Measurements from ENCODE around the gene LRCOL1. TPM values are rescaled to one million over a fixed set of nuclear protein-coding genes. Genes with fewer than 3 reads are reported as not detected.

LRCOL1 gene
- total RNA-seq, 1 experiment from 2014 or later, result not detected

- Histone ChIP-seq H2AFZ (ENCODE audit: low read depth, low read length, poor library complexity, severe bottlenecking) (no peak overlapping the region), H3K79me2 (ENCODE audit: insufficient read depth, low read length) (no peaks in the 10 kb centered on the region), H3K4me1 (ENCODE audit: control insufficient read depth in 1 of 2, insufficient read depth in 2 of 2, low read length in 2 of 2) (no peaks in the 10 kb centered on the region), H3K27ac (ENCODE audit: low read depth, low read length) (no peak overlapping the region), H3K9me2 (ENCODE audit: insufficient read depth) (no peaks in the 10 kb centered on the region), H3K9me3 (ENCODE audit: control insufficient read depth in 1 of 2, insufficient read depth in 1 of 2, low read depth in 1 of 2, low read length in 2 of 2) (no peaks in the 10 kb centered on the region), H3K9ac (ENCODE audit: low read length) (no peak overlapping the region), H4K20me1 (ENCODE audit: insufficient read depth) (no peaks in the 10 kb centered on the region; the same call in 1 of the 2 replicates), H3K4me3 (replicated peaks in 1 of 2; ENCODE audit: low read depth in 1 of 2, low read length in 2 of 2) (no peak overlapping the region), H3K4me2 (ENCODE audit: low read length) (no peak overlapping the region), H3K27me3 (ENCODE audit: insufficient read depth, low read length) (no peaks in the 10 kb centered on the region), H3K36me3 (ENCODE audit: control insufficient read depth in 1 of 2, insufficient read depth in 2 of 2, low read length in 2 of 2) (peaks cover 3 to 9% of the 10 kb centered on the region in 2 experiments; a peak in 2 of 4 replicates)
- ChIA-PET POLR2A (no interaction called here), CTCF (no interaction called here), RAD21 (ENCODE audit: low non-redundant PET in 1 of 2, low total read pairs in 2 of 2, uncharacterized antibody in 2 of 2, unreplicated experiment in 2 of 2) (no interaction called here)
- TF ChIP-seq CBX3 (IDR thresholded peaks at IDR 0.05; ENCODE audit: low read depth) (no peak), EZH2phosphoT487 (IDR thresholded peaks at IDR 0.05; ENCODE audit: borderline replicate concordance) (no peak), ELF1 (IDR thresholded peaks at IDR 0.05; ENCODE audit: borderline replicate concordance, low read depth) (no peak), REST (IDR thresholded peaks at IDR 0.05; ENCODE audit: low read depth) (no peak), SIN3A (IDR thresholded peaks at IDR 0.05; ENCODE audit: low read depth) (no peak), POLR2A (IDR thresholded peaks at IDR 0.05; ENCODE audit: borderline replicate concordance, extremely low read depth, insufficient read depth, insufficient read length) (no peak), FOSL1 (IDR thresholded peaks at IDR 0.05; ENCODE audit: low read depth) (no peak), ZNF274 (IDR thresholded peaks at IDR 0.05; ENCODE audit: low read depth, low read length) (no peak), MAX (IDR thresholded peaks at IDR 0.05) (no peak), RAD21 (IDR thresholded peaks at IDR 0.05; ENCODE audit: low read depth) (no peak), POLR2AphosphoS5 (IDR thresholded peaks at IDR 0.05; ENCODE audit: low read depth, low read length) (no peak), JUND (IDR thresholded peaks at IDR 0.05) (no peak), ZFX (IDR thresholded peaks at IDR 0.05) (no peak), SP1 (IDR thresholded peaks at IDR 0.05; ENCODE audit: low read depth) (no peak), SRF (IDR thresholded peaks at IDR 0.05; ENCODE audit: low read depth) (no peak), ZBTB33 (IDR thresholded peaks at IDR 0.05; ENCODE audit: extremely low read depth, insufficient replicate concordance, low read length) (no peak), CEBPB (IDR thresholded peaks at IDR 0.05; ENCODE audit: low read depth) (no peak)
- no TSS peak for BruUV-seq (replicated peaks)
- intact Hi-C loops (cut with micrococcal nuclease), result no loop called here
- no peak for ATAC-seq
- DNase-seq (ENCODE audit: low read depth, low spot score), result no peak
Measured at GRCh38 chr12:132583411-132583710, 27.0 kb downstream of the LRCOL1 start.
